ENCODE measurements around the gene RYR3.

DNA sequence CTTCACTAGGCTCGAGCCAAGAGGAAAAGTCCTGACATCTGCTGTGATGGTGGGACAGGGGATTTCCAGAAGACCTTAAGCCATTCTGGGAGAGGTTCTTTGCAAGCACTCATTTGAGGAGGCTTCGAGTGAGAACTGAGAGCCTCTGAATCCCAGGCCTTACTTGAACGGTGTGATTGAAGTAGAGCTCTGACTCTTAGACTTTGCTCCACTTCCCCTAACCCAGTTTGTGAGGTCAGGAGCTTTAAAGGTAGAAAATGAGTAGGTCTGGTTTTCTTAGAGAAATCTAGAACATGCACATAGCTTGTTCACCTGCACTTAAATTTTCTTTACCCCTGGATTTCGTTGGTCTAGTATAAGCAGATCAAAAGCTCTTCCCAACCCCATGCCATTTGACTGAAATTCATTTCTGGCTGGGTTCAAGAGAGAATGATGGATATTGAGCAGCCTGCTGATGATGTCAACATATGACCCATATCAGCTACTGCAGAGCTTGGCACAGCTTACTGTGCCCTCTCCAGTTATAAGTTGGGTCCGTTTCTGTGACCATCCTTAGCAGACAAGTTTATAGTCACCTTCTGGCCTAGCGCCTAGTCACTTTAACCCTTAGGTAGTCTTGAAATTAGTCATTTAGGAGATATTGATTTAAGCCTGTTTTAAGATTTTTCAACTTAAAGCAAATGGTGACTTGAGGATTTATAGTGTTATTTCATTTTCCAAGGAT is 428.3 kb downstream of the RYR3 start:
- TF ChIP-seq, protein P1, sequence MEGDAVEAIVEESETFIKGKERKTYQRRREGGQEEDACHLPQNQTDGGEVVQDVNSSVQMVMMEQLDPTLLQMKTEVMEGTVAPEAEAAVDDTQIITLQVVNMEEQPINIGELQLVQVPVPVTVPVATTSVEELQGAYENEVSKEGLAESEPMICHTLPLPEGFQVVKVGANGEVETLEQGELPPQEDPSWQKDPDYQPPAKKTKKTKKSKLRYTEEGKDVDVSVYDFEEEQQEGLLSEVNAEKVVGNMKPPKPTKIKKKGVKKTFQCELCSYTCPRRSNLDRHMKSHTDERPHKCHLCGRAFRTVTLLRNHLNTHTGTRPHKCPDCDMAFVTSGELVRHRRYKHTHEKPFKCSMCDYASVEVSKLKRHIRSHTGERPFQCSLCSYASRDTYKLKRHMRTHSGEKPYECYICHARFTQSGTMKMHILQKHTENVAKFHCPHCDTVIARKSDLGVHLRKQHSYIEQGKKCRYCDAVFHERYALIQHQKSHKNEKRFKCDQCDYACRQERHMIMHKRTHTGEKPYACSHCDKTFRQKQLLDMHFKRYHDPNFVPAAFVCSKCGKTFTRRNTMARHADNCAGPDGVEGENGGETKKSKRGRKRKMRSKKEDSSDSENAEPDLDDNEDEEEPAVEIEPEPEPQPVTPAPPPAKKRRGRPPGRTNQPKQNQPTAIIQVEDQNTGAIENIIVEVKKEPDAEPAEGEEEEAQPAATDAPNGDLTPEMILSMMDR (IDR thresholded peaks at IDR 0.05; ENCODE audit: low read depth, low read length), result no peak
- TF ChIP-seq EZH2phosphoT487 (IDR thresholded peaks at IDR 0.05; ENCODE audit: low read depth), result no peak

Data from OCI-LY3 (cell line).